SK-N-SH (cell line): ENCODE results near the gene CEBPZ. TPM values are rescaled to one million over a fixed set of nuclear protein-coding genes. Genes with fewer than 3 reads are reported as not detected.

Experiments used
- CTCF ChIA-PET: fragments of 300-600, 350-600 bp; formaldehyde crosslinking; extraction: SDS; loops from one replicate; lab custom pipeline; 2021; lab: Yijun Ruan, JAX
- POLR2A ChIA-PET: fragments of 350-600 bp; sonication (Branson Sonifier 250); formaldehyde crosslinking; extraction: SDS; loops from one replicate; lab custom pipeline; 2020; ENCODE audit warnings: antibody characterized with exemption, inconsistent platforms; lab: Yijun Ruan, JAX
- DNase-seq: peaks from one replicate; pipeline ENCODE4 v3.0.0; 2012
- H2AFZ ChIP-seq: fragments of 200-600 bp; sonication (generic); 2 replicates; pipeline ENCODE4 v1.8.1; 2016; ENCODE audit warnings: antibody characterized with exemption, mild to moderate bottlenecking, low read depth
- H3F3A ChIP-seq: fragments of 200-600 bp; sonication (generic); replicated peaks from 2 replicates; pipeline ENCODE3; 2016; ENCODE audit warnings: antibody characterized with exemption, mild to moderate bottlenecking; ENCODE audit not compliant: insufficient read depth
- H3K27ac ChIP-seq, 2 experiments: fragments of 200-500 bp in 1 of 2; fragments of 200-600 bp in 1 of 2; sonication (Bioruptor generic) in 1 of 2; sonication (generic), shearing (Covaris generic) in 1 of 2; 2 replicates each; pipeline versions ENCODE4 v1.5.1 to v1.6.1; 2014 to 2016; ENCODE audit warnings: low read depth in 2 of 2, inconsistent platforms in 1 of 2, low read length in 1 of 2, mild to moderate bottlenecking in 1 of 2, mixed read lengths in 1 of 2
- H3K27me3 ChIP-seq: fragments of 200-600 bp; sonication (generic), shearing (Covaris generic); 2 replicates; pipeline ENCODE4 v1.6.1; 2016; ENCODE audit warnings: mixed run types; ENCODE audit not compliant: insufficient read depth
- H3K36me3 ChIP-seq, 2 experiments: fragments of 200-500 bp in 1 of 2; fragments of 200-600 bp in 1 of 2; sonication (Bioruptor generic) in 1 of 2; sonication (generic) in 1 of 2; replicated peaks in 1 of 2; 2 replicates each; pipeline versions ENCODE3 to v1.5.1; 2014 to 2016; ENCODE audit warnings: low read length in 1 of 2, mild to moderate bottlenecking in 1 of 2; ENCODE audit not compliant: insufficient read depth in 2 of 2, control insufficient read depth in 1 of 2
- H3K4me1 ChIP-seq, 2 experiments: fragments of 200-500 bp in 1 of 2; fragments of 200-600 bp in 1 of 2; sonication (Bioruptor generic) in 1 of 2; sonication (generic), shearing (Covaris generic) in 1 of 2; 2 replicates each; pipeline versions ENCODE4 v1.5.1 to v1.6.1; 2014 to 2016; ENCODE audit warnings: low read depth in 1 of 2, low read length in 1 of 2, mixed run types in 1 of 2; ENCODE audit not compliant: insufficient read depth in 2 of 2, control insufficient read depth in 1 of 2
- H3K4me2 ChIP-seq: fragments of 200-600 bp; sonication (generic), shearing (Covaris generic); 2 replicates; pipeline ENCODE4 v1.6.1; 2017; ENCODE audit warnings: mixed run types
- H3K4me3 ChIP-seq, 2 experiments: fragments of 200-500 bp in 1 of 2; fragments of 200-600 bp in 1 of 2; sonication (Bioruptor generic) in 1 of 2; sonication (generic), shearing (Covaris generic) in 1 of 2; 2 replicates each; pipeline versions ENCODE4 v1.5.1 to v1.8.1; 2014 to 2016; ENCODE audit warnings: low read depth in 2 of 2, inconsistent platforms in 1 of 2, low read length in 1 of 2, mild to moderate bottlenecking in 1 of 2, mixed read lengths in 1 of 2, moderate library complexity in 1 of 2
- H3K79me2 ChIP-seq: fragments of 200-600 bp; sonication (generic); 2 replicates; pipeline ENCODE4 v1.8.1; 2017; ENCODE audit warnings: mild to moderate bottlenecking; ENCODE audit not compliant: insufficient read depth
- H3K9ac ChIP-seq: fragments of 200-600 bp; sonication (generic); 2 replicates; pipeline ENCODE4 v1.6.1; 2017; ENCODE audit warnings: mixed run types
- H3K9me2 ChIP-seq: fragments of 200-600 bp; sonication (generic); 2 replicates; pipeline ENCODE4 v1.6.1; 2017; ENCODE audit warnings: mixed run types
- H3K9me3 ChIP-seq: fragments of 200-600 bp; sonication (generic); 2 replicates; pipeline ENCODE4 v1.6.1; 2017; ENCODE audit warnings: mixed run types, mild to moderate bottlenecking, moderate library complexity
- H4K20me1 ChIP-seq: fragments of 200-600 bp; sonication (generic); 2 replicates; pipeline ENCODE4 v1.6.1; 2017; ENCODE audit warnings: mild to moderate bottlenecking, mixed run types; ENCODE audit not compliant: insufficient read depth
- CTCF ChIP-seq: fragments of 200-600 bp; sonication (generic); IDR thresholded peaks from 2 replicates; pipeline ENCODE4 v1.6.1; 2017; ENCODE audit warnings: antibody characterized with exemption, mild to moderate bottlenecking, moderate library complexity
- FOSL2 ChIP-seq: IDR thresholded peaks from 2 replicates; pipeline ENCODE4 v1.4.0; 2012; ENCODE audit warnings: low read depth, mild to moderate bottlenecking, moderate library complexity, borderline replicate concordance
- FOXM1 ChIP-seq: IDR thresholded peaks from 2 replicates; pipeline ENCODE4 v1.4.0; 2012; ENCODE audit warnings: low read depth, mild to moderate bottlenecking
- GATA2 ChIP-seq: sonication (generic); formaldehyde crosslinking; IDR thresholded peaks from 2 replicates; pipeline ENCODE4 v1.5.0; 2020; ENCODE audit warnings: mild to moderate bottlenecking, missing genetic modification reagents
- MXI1 ChIP-seq: IDR thresholded peaks from 2 replicates; pipeline ENCODE4 v1.6.1; 2012; ENCODE audit warnings: mild to moderate bottlenecking, low read depth, low read length, improper control_type of control experiment
- NRF1 ChIP-seq: IDR thresholded peaks from 2 replicates; pipeline ENCODE4 v1.6.1; 2012; ENCODE audit warnings: low read depth, mild to moderate bottlenecking, low read length
- PBX3 ChIP-seq: IDR thresholded peaks from 2 replicates; pipeline ENCODE4; 2012
- POLR2AphosphoS5 ChIP-seq: IDR thresholded peaks from 2 replicates; pipeline ENCODE4 v1.6.1; 2012; ENCODE audit warnings: low read depth, low read length
- RAD21 ChIP-seq: IDR thresholded peaks from 2 replicates; pipeline ENCODE4 v1.6.1; 2012; ENCODE audit warnings: mild to moderate bottlenecking, low read length
- RXRA ChIP-seq: IDR thresholded peaks from 2 replicates; pipeline ENCODE4 v1.4.0; 2012; ENCODE audit warnings: low read depth, mild to moderate bottlenecking, borderline replicate concordance
- SIN3A ChIP-seq: IDR thresholded peaks from 2 replicates; pipeline ENCODE4 v1.6.1; 2012; ENCODE audit warnings: low read depth, mild to moderate bottlenecking, low read length, moderate library complexity, borderline replicate concordance
- TEAD4 ChIP-seq: IDR thresholded peaks from 2 replicates; pipeline ENCODE4 v1.4.0; 2012; ENCODE audit warnings: mild to moderate bottlenecking, borderline replicate concordance; ENCODE audit not compliant: insufficient read depth
- ZBTB33 ChIP-seq: IDR thresholded peaks from 2 replicates; pipeline ENCODE4 v1.4.0; 2012; ENCODE audit warnings: low read depth, borderline replicate concordance
- WGBS: methylation state at CpG from one replicate; pipeline ENCODE4 v1.1.6; 2017; ENCODE audit warnings: low lambda C conversion rate; 5-methylcytosine and 5-hydroxymethylcytosine counted together
- polyA plus RNA-seq, 3 experiments: library from polyadenylated mRNA; depleted of rRNA; stranded (reverse); fragments of >200 nt; gene quantifications; 2 replicates each; pipeline ENCODE4 v1.2.3, GENCODE V29; 2012

The CEBPZ gene
- polyA plus RNA-seq, 1 of the 3 experiments (the other 2 are of a cell fraction): 9.7 TPM

- Histone ChIP-seq H3K9ac (no peak overlapping the region), H4K20me1 (peaks cover 12% of the 10 kb centered on the region; the same call in 1 of the 2 replicates), H3K27me3 (no peaks in the 10 kb centered on the region), H3K4me3 (no peak overlapping the region)
- ChIA-PET CTCF (interaction anchor here (1.0 to 2.0 kb wide), 4 partner anchors 9 to 55 kb away, joined by 3 to 11 read pairs (median 6); partner anchors contain the start of gene NDUFAF7), POLR2A (no interaction called here)
- TF ChIP-seq MXI1: no peak
- TF ChIP-seq FOXM1: no peak
- no peak for TF ChIP-seq TEAD4
- TF ChIP-seq RAD21: no peak
- no peak for TF ChIP-seq FOSL2
- no peak for TF ChIP-seq POLR2AphosphoS5
- TF ChIP-seq ZBTB33: no peak
- TF ChIP-seq SIN3A: no peak
- TF ChIP-seq GATA2: no peak
- no peak for TF ChIP-seq NRF1
- no peak for TF ChIP-seq RXRA
- TF ChIP-seq PBX3: no peak
- no peak for TF ChIP-seq CTCF
- TF ChIP-seq, all 33 proteins: peak for 0
- H3K4me1 ChIP-seq: peaks cover 8% of the 10 kb centered on the region in 2 experiments; a peak in 3 of 4 replicates
- H3K9me3 ChIP-seq: no peaks in the 10 kb centered on the region
- no peak overlapping the region for H3K4me2 ChIP-seq
- DNase-seq: no peak
- no peaks in the 10 kb centered on the region for H3K9me2 ChIP-seq
- H2AFZ ChIP-seq: no peak overlapping the region
- H3K79me2 ChIP-seq: peaks cover 55% of the 10 kb centered on the region
- no peaks in the 10 kb centered on the region for H3F3A ChIP-seq
- H3K36me3 ChIP-seq: peaks cover 64 to 76% of the 10 kb centered on the region in 2 experiments
- over 99% methylated on average over 4 of the region's 4 CpGs for WGBS
- no peak overlapping the region for H3K27ac ChIP-seq
Observed at GRCh38 chr2:37223131-37223530, 8.3 kb downstream of the CEBPZ start.
